K562 (cell line): Measurements from ENCODE around the gene HEXD. TPM values are rescaled to one million over a fixed set of nuclear protein-coding genes. Genes with fewer than 3 reads are reported as not detected.

ENCODE experiments used
- ATAC-seq: fragments of 200-7000 bp; cut with Tn5 transposase; 3 replicates; pipeline ENCODE4 v1.9.1; 2020; ENCODE audit warnings: moderate library complexity
- BruUV-seq: library from RNA; stranded (reverse); fragments of 400-500 nt; replicated peaks from 2 replicates; lab custom pipeline; 2021; lab: Mats Ljungman, UMichigan
- CTCF ChIA-PET: fragments of 300-600 bp; formaldehyde crosslinking; extraction: SDS; loops from one replicate; lab custom pipeline; 2021; ENCODE audit warnings: low intra/inter-chr PET ratio; lab: Yijun Ruan, JAX
- POLR2A ChIA-PET: fragments of 300-600, 350-650 bp; sonication (Branson Sonifier 250); formaldehyde crosslinking; extraction: SDS; loops from one replicate; lab custom pipeline; 2021; ENCODE audit warnings: antibody characterized with exemption, inconsistent platforms; lab: Yijun Ruan, JAX
- DNase-seq, 4 experiments: peaks; one replicate each; pipeline versions ENCODE4 v3.0.0 to v3.0.0-alpha.2; 2011 to 2018; ENCODE audit warnings: low spot score in 3 of 4, mixed read lengths in 3 of 4; ENCODE audit errors: extremely low read depth in 1 of 4
- FAIRE-seq: peaks from 2 replicates; lab custom pipeline; 2011; peaks lifted over from hg19 to GRCh38; lab: Jason Lieb, UNC
- H2AFZ ChIP-seq: 2 replicates; pipeline ENCODE4 v1.6.0; 2011; ENCODE audit warnings: low read depth, low read length, control low read depth, inconsistent platforms
- H3K27ac ChIP-seq: fragments of 200-600 bp; 3 replicates; pipeline ENCODE4 v1.8.0; 2011; ENCODE audit warnings: low read depth, mild to moderate bottlenecking, control low read depth, inconsistent platforms, low read length, moderate library complexity, mixed read lengths; ENCODE audit errors: extremely low read depth
- H3K27me3 ChIP-seq, 2 experiments: fragments of 300-600 bp in 1 of 2; 2 replicates in 1 of 2; 3 replicates in 1 of 2; pipeline versions ENCODE4 v1.6.0 to v1.8.0; 2011; ENCODE audit warnings: inconsistent platforms in 2 of 2, low read length in 2 of 2, mild to moderate bottlenecking in 1 of 2, mixed read lengths in 1 of 2, moderate library complexity in 1 of 2; ENCODE audit not compliant: control insufficient read depth in 2 of 2, insufficient read depth in 2 of 2
- H3K36me3 ChIP-seq: fragments of 300-600 bp; 3 replicates; pipeline ENCODE4 v1.8.0; 2011; ENCODE audit warnings: mild to moderate bottlenecking, low read length, inconsistent platforms; ENCODE audit not compliant: control insufficient read depth, insufficient read depth
- H3K4me1 ChIP-seq, 2 experiments: fragments of 200-600 bp in 1 of 2; replicated peaks in 1 of 2; 2 replicates in 1 of 2; 3 replicates in 1 of 2; pipeline versions ENCODE4 v1.5.1 to v1.8.0; 2011; ENCODE audit warnings: inconsistent platforms in 2 of 2, low read length in 2 of 2, mild to moderate bottlenecking in 1 of 2, mixed read lengths in 1 of 2, moderate library complexity in 1 of 2; ENCODE audit not compliant: control insufficient read depth in 2 of 2, insufficient read depth in 2 of 2
- H3K4me2 ChIP-seq: 2 replicates; pipeline ENCODE4 v1.6.1; 2011; ENCODE audit warnings: low read length, control low read depth, inconsistent platforms, mixed read lengths; ENCODE audit not compliant: insufficient read depth
- H3K4me3 ChIP-seq: fragments of 200-600 bp; sonication (generic), shearing (Covaris generic); 2 replicates; pipeline ENCODE4 v1.5.1; 2016; ENCODE audit warnings: control low read depth, inconsistent platforms
- H3K79me2 ChIP-seq: fragments of 200-600 bp; 3 replicates; pipeline ENCODE4 v1.8.0; 2011; ENCODE audit warnings: low read length, inconsistent platforms; ENCODE audit not compliant: control insufficient read depth, insufficient read depth
- H3K9ac ChIP-seq, 2 experiments: 2 replicates each; pipeline versions ENCODE4 v1.6.0 to v1.6.1; 2011; ENCODE audit warnings: low read depth in 2 of 2, low read length in 2 of 2, control low read depth in 1 of 2, inconsistent platforms in 1 of 2, mild to moderate bottlenecking in 1 of 2, mixed read lengths in 1 of 2; ENCODE audit not compliant: insufficient read depth in 1 of 2
- H3K9me1 ChIP-seq: one replicate; pipeline ENCODE4 v1.6.0; 2011; ENCODE audit warnings: inconsistent platforms, mild to moderate bottlenecking, low read length, moderate library complexity; ENCODE audit not compliant: control insufficient read depth, insufficient read depth
- H3K9me3 ChIP-seq: replicated peaks from 2 replicates; pipeline ENCODE4 v1.5.1; 2011; ENCODE audit warnings: low read depth, low read length, inconsistent platforms; ENCODE audit not compliant: control insufficient read depth, insufficient read depth
- H4K20me1 ChIP-seq: replicated peaks from 2 replicates; pipeline ENCODE4 v1.6.1; 2011; ENCODE audit warnings: low read length, inconsistent platforms, mixed read lengths; ENCODE audit not compliant: control insufficient read depth, insufficient read depth
- KAT2B ChIP-seq: IDR thresholded peaks from one replicate; pipeline ENCODE4 v1.6.1; 2012; ENCODE audit warnings: low read depth, mild to moderate bottlenecking, control low read depth, inconsistent platforms, low read length, moderate library complexity
- MCM5 ChIP-seq: fragments of 450-650 bp; IDR thresholded peaks from 2 replicates; pipeline ENCODE4 v1.6.1; 2016; ENCODE audit warnings: low read depth
- SP1 ChIP-seq: sonication (generic); formaldehyde crosslinking; IDR thresholded peaks from 2 replicates; pipeline ENCODE4 v1.8.1; 2022; ENCODE audit warnings: mild to moderate bottlenecking, missing genetic modification reagents
- ZKSCAN3 ChIP-seq: fragments of 250-450 bp; sonication (Bioruptor Pico); IDR thresholded peaks from 2 replicates; pipeline ENCODE4 v1.4.0; 2020
- ZNF274 ChIP-seq: IDR thresholded peaks from 2 replicates; pipeline ENCODE4 v1.6.1; 2011; ENCODE audit warnings: low read depth, mild to moderate bottlenecking, low read length, moderate library complexity, borderline replicate concordance
- ZNF324 ChIP-seq: fragments of 250-450 bp; sonication (Bioruptor Pico); IDR thresholded peaks from 2 replicates; pipeline ENCODE4 v1.4.0; 2020; ENCODE audit warnings: mild to moderate bottlenecking
- ZNF41 ChIP-seq: fragments of 250-450 bp; sonication (Bioruptor Pico); conservative IDR thresholded peaks from 2 replicates; pipeline ENCODE4 v1.4.0; 2020; ENCODE audit warnings: mild to moderate bottlenecking
- ZNF583 ChIP-seq: fragments of 250-450 bp; sonication (Bioruptor Pico); IDR thresholded peaks from 2 replicates; pipeline ENCODE4 v1.4.0; 2020
- ZNF717 ChIP-seq: fragments of 250-450 bp; sonication (Bioruptor Pico); IDR thresholded peaks from 2 replicates; pipeline ENCODE4 v1.5.0; 2021
- ZSCAN29 ChIP-seq: fragments of 450-650 bp; IDR thresholded peaks from 2 replicates; pipeline ENCODE4 v1.6.1; 2017
- WGBS: fragments of 100-300 bp; shearing (Covaris generic); methylation state at CpG from one replicate; pipeline ENCODE4 v1.1.6; 2016; ENCODE audit warnings: low coverage, mixed read lengths; ENCODE audit not compliant: insufficient coverage; ENCODE audit errors: missing lambda C conversion rate; 5-methylcytosine and 5-hydroxymethylcytosine counted together
- in situ Hi-C: fragments of 300-500 bp; cut with MboI; formaldehyde crosslinking; loops from 4 replicates; pipeline ENCODE4 v1.15.0; 2018; ENCODE audit warnings: inconsistent platforms, mixed read lengths
- intact Hi-C: fragments of 100-400 bp; cut with micrococcal nuclease; formaldehyde crosslinking; loops from 2 replicates; pipeline ENCODE4 v1.14.2; 2022
- polyA plus RNA-seq, 8 experiments: library from polyadenylated mRNA; depleted of rRNA in 4 of 8; stranded (reverse) in 5 of 8; unstranded in 3 of 8; fragments of >200 nt; fragmentation: Nextera tagmentation in 2 of 8; fragmentation: Illumina TruSeq in 1 of 8; extraction: Ambion mirVana in 2 of 8; extraction: Trizol in 1 of 8; gene quantifications; 2 replicates each; pipeline versions ENCODE4 v1.2.1 to v1.2.3, GENCODE V29; 2011 to 2014; ENCODE audit warnings: inconsistent platforms in 1 of 8, missing spikeins in 1 of 8
- total RNA-seq, 7 experiments: library from RNA; depleted of rRNA in 6 of 7; stranded (reverse); fragments of >200 nt in 6 of 7; fragmentation: Illumina TruSeq in 2 of 7; extraction: Trizol in 2 of 7; gene quantifications; 2 replicates each; pipeline versions ENCODE4 v1.2.1 to v1.2.3, GENCODE V29; 2011 to 2021; ENCODE audit warnings: low replicate concordance in 1 of 7
- TF ChIP-seq, protein P1 (sequence below): sonication (generic); formaldehyde crosslinking; IDR thresholded peaks from 2 replicates; pipeline ENCODE4 v1.8.1; 2023; ENCODE audit warnings: mild to moderate bottlenecking, missing genetic modification reagents
- TF ChIP-seq, protein P2 (sequence below): IDR thresholded peaks from 2 replicates; pipeline ENCODE4 v1.6.1; 2011; ENCODE audit not compliant: insufficient read length; ENCODE audit errors: extremely low read depth
- TF ChIP-seq, protein P3 (sequence below): fragments of 450-650 bp; formaldehyde crosslinking; IDR thresholded peaks from 2 replicates; pipeline ENCODE4 v1.4.0; 2022; ENCODE audit warnings: missing genetic modification characterization
- TF ChIP-seq, protein P4 (sequence below): fragments of 250-450 bp; sonication (Bioruptor Pico); IDR thresholded peaks from 2 replicates; pipeline ENCODE4 v1.4.0; 2020; ENCODE audit warnings: mild to moderate bottlenecking, moderate library complexity

HEXD gene
- total and polyA plus RNA-seq, 9 of the 15 experiments (the other 6 are each of a cell fraction or from before 2014, with no cell fraction given): 1.0 to 25.3 (median 10.0) TPM

DNA sequence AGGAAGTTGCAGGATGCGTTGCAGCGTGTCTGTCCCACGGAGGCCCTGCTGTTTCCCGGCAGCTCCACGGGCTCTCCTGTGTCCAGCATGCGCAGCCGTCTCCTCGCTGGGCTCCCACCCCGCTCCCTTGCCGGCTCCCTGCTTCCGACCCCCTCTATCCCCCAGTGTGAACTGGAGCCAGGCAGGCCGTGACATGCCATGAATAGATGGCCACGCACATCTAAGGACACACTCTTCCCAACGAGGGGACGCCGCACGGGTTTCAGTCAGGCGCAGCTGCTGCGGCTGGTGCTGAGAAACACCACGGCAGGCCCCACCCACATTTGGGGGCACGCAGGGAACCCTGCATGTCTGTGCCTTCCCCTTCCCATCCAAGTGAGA lies 9.2 kb upstream of the HEXD start:
- POLR2A ChIA-PET: interaction anchor here (1.5 kb wide), 1 partner anchor 9 kb away, joined by 5 read pairs; no protein-coding TSS in a partner anchor
- Histone ChIP-seq H3K4me1 (peaks cover 0 to 26% of the 10 kb centered on the region in 2 experiments; a peak in 1 of 5 replicates), H3K36me3 (peaks cover 25% of the 10 kb centered on the region; the same call in 2 of the 3 replicates), H3K9me3 (no peaks in the 10 kb centered on the region), H3K27ac (no peak overlapping the region), H4K20me1 (no peaks in the 10 kb centered on the region), H3K4me3 (no peak overlapping the region), H3K79me2 (peaks cover 9% of the 10 kb centered on the region; the same call in 2 of the 3 replicates), H3K9ac (no peak overlapping the region), H3K27me3 (no peaks in the 10 kb centered on the region), H3K9me1 (peaks cover 5% of the 10 kb centered on the region), H3K4me2 (no peak overlapping the region), H2AFZ (no peak overlapping the region)
- no peak for TF ChIP-seq ZNF717
- no peak for TF ChIP-seq MCM5
- TF ChIP-seq, protein P1, sequence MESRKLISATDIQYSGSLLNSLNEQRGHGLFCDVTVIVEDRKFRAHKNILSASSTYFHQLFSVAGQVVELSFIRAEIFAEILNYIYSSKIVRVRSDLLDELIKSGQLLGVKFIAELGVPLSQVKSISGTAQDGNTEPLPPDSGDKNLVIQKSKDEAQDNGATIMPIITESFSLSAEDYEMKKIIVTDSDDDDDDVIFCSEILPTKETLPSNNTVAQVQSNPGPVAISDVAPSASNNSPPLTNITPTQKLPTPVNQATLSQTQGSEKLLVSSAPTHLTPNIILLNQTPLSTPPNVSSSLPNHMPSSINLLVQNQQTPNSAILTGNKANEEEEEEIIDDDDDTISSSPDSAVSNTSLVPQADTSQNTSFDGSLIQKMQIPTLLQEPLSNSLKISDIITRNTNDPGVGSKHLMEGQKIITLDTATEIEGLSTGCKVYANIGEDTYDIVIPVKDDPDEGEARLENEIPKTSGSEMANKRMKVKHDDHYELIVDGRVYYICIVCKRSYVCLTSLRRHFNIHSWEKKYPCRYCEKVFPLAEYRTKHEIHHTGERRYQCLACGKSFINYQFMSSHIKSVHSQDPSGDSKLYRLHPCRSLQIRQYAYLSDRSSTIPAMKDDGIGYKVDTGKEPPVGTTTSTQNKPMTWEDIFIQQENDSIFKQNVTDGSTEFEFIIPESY (CRISPR knock-in tag): no peak
- TF ChIP-seq ZKSCAN3 (CRISPR knock-in tag): no peak
- TF ChIP-seq ZNF274: no peak
- no peak for TF ChIP-seq ZNF324 (CRISPR knock-in tag)
- TF ChIP-seq, protein P2, sequence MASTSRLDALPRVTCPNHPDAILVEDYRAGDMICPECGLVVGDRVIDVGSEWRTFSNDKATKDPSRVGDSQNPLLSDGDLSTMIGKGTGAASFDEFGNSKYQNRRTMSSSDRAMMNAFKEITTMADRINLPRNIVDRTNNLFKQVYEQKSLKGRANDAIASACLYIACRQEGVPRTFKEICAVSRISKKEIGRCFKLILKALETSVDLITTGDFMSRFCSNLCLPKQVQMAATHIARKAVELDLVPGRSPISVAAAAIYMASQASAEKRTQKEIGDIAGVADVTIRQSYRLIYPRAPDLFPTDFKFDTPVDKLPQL: no peak
- TF ChIP-seq ZNF41 (CRISPR knock-in tag): no peak
- no peak for TF ChIP-seq ZNF583 (CRISPR knock-in tag)
- no peak for TF ChIP-seq KAT2B
- no peak for TF ChIP-seq SP1
- TF ChIP-seq, protein P3, sequence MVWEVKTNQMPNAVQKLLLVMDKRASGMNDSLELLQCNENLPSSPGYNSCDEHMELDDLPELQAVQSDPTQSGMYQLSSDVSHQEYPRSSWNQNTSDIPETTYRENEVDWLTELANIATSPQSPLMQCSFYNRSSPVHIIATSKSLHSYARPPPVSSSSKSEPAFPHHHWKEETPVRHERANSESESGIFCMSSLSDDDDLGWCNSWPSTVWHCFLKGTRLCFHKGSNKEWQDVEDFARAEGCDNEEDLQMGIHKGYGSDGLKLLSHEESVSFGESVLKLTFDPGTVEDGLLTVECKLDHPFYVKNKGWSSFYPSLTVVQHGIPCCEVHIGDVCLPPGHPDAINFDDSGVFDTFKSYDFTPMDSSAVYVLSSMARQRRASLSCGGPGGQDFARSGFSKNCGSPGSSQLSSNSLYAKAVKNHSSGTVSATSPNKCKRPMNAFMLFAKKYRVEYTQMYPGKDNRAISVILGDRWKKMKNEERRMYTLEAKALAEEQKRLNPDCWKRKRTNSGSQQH (CRISPR knock-in tag): no peak
- TF ChIP-seq, protein P4, sequence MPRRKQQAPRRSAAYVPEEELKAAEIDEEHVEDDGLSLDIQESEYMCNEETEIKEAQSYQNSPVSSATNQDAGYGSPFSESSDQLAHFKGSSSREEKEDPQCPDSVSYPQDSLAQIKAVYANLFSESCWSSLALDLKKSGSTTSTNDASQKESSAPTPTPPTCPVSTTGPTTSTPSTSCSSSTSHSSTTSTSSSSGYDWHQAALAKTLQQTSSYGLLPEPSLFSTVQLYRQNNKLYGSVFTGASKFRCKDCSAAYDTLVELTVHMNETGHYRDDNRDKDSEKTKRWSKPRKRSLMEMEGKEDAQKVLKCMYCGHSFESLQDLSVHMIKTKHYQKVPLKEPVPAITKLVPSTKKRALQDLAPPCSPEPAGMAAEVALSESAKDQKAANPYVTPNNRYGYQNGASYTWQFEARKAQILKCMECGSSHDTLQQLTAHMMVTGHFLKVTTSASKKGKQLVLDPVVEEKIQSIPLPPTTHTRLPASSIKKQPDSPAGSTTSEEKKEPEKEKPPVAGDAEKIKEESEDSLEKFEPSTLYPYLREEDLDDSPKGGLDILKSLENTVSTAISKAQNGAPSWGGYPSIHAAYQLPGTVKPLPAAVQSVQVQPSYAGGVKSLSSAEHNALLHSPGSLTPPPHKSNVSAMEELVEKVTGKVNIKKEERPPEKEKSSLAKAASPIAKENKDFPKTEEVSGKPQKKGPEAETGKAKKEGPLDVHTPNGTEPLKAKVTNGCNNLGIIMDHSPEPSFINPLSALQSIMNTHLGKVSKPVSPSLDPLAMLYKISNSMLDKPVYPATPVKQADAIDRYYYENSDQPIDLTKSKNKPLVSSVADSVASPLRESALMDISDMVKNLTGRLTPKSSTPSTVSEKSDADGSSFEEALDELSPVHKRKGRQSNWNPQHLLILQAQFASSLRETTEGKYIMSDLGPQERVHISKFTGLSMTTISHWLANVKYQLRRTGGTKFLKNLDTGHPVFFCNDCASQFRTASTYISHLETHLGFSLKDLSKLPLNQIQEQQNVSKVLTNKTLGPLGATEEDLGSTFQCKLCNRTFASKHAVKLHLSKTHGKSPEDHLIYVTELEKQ (CRISPR knock-in tag): no peak
- no peak for TF ChIP-seq ZSCAN29
- in situ Hi-C loops: no loop called here
- FAIRE-seq (no peak), ATAC-seq (no peak), DNase-seq (no peak)
- no TSS peak for BruUV-seq
- CTCF ChIA-PET: no interaction called here
- WGBS: 87% methylated on average over 17 of the region's 21 CpGs
- intact Hi-C loops: no loop called here
